Stimulated activated CD4-positive, alpha-beta T cell treated with anti-CD3 and anti-CD28 coated beads, Interleukin-1b, Interleukin-23, amount 100 ng/mL, for 24 hours (primary cell): ENCODE data around the gene MAP2K5.
"Not testable (repeated sequence)": the region's sequence is repeated elsewhere in the genome, so short reads cannot be mapped to it uniquely, and the experiment has no call there.

ENCODE experiments used
- DNase-seq, 4 experiments: peaks; one replicate each; pipeline ENCODE4 v3.0.0-alpha.2; 2020; ENCODE audit warnings: low read depth in 4 of 4, low spot score in 1 of 4

The MAP2K5 gene

DNA sequence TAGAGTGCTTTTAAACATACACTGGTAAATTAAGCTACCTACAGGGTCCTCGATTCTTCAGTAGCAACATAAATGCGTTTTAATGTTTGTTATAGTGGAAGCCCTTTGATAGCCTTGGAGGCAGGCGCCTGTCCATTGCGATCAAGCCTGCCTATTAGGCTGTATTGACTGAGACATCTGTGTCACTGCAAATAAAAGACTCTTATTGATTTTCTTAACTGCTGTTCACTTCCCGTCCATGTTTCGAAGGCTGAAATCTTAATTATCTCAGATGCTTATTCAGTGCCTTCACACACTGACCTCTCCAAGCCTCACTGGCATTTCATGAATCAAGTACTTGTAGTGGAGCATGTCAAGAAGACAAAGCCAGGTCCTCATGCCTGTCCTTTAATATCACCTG lies 51.1 kb downstream of the MAP2K5 start:
- DNase-seq = no peak

DNA sequence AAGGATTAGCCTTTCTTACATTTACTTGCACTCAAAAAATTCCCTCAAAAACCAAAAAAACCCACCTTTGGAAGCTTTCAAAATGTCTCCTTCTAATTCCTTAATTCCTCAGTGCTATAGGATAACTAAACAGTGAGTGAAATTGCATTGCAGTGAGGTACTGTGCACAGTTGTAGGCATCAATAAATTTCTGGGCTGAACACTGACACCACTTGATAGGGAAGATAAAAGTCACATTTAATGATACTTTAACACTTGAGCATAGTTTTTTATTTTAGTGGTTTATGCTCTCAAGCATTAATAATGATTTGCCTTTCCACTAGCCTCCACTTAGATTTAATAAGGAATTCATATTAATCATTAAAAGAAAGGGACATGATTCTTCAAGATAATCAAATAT lies 52.3 kb downstream of the MAP2K5 start:
- DNase-seq = no peak

DNA sequence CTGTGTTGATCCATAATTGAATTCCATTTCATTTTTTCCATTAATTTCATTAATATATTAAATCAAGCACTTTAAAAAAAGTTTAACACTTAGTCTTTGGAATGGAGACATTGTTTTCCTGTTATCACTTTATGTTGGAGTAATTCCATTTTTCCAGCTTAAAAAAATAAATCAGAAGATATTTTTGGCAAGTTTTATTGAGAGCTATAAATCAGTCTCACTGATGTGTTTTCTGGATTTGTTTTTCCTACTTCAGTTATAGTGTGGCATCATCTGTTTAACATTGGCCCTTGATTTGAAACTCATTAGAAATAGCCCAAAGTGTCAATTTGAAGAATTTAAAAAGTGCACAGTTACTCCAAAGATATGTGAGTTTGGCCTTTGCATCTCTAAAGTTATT lies 53.1 kb downstream of the MAP2K5 start:
- DNase-seq = no peak

DNA sequence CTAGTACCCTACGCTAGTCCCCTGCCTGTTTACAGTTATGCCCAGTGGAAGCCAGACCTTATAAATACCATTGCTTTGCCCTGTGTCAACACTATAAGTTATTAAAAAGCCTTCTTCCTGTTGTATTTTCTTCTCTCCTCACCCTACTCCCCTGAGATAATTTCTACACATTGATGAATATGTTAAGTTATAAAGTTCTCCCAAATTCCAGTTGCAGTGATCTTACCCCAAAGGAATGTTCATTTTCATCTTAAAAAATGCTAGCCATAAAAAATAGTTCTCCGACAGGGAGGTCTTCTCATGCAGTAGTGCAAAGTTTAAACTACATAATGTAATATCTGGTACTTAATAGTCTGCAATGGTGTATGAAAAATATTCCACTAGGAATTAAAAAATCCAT lies 58.6 kb downstream of the MAP2K5 start:
- DNase-seq = no peak

DNA sequence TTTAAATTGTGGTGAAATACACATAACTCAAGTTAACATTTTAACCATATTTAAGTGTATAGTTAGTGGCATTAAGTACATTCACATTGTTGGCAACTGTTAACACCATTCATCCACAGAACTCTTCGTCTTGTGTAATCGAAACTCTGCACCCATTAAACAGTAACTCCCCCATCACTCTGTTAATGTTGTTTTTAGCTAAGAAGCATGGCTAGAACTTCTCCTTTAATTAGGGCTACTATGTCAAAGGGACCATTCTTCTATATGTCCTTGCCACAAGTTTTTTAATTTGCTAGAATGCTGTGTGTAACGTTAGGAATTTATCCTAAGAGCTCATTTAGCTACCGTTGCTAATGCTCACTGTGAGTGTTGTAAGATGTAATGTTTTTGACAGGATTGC lies 60.6 kb downstream of the MAP2K5 start:
- no peak for DNase-seq

DNA sequence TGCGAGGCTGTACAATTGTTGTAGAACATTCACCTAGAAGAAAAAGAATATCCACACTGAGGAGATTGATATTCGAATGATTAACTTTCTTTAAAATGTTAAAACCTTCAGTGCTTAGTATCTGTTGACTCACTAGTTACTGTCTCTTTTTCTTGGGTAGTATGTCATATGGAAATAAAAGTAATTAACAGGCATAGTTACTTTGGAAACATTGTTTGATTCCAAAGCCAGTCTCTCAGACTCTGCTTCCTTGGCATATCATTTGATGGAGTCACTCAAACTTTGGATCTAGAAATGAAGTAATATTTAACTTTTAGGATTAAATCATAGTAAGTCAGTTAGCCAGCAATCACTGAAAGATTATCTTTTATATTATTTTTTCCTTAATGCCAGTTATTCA lies 63.4 kb downstream of the MAP2K5 start:
- DNase-seq = no peak

DNA sequence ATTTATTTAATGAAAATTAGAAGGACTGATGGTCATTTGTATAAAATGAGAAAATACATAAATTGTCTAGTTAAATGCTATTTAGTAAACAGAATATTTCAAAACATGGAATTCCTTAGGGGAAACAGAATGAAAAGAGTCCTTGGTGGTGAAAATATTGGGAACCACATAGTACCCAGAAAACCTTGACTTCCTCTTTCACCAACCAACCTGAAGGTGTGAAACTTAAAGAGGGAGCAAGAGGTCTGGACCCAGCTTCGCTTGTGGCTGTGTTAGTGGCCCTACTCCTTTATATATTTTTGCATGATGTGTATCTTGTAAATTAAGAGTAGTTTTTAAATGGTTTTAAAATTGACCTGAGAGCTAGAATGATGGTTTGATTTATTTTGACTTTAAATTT lies 64.2 kb downstream of the MAP2K5 start:
- DNase-seq = no peak

DNA sequence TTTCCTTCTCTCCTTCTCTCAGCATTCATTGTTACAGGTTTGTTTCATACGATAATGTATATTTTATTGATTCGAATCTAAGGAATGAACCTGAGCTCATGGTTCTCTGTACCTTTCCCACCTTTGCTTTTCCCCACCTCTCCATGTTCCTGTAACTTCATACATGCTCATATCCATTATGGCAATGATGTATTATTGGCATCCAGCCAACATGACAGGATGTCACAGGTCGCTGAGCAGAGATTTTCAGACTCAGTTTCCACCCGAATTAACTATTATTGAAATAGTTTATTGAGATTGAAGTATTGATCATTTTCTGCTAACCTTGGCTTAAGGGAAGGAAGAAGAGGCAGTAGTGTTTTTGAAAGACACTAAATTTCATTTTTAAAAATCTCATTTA lies 64.8 kb downstream of the MAP2K5 start:
- DNase-seq = no peak

DNA sequence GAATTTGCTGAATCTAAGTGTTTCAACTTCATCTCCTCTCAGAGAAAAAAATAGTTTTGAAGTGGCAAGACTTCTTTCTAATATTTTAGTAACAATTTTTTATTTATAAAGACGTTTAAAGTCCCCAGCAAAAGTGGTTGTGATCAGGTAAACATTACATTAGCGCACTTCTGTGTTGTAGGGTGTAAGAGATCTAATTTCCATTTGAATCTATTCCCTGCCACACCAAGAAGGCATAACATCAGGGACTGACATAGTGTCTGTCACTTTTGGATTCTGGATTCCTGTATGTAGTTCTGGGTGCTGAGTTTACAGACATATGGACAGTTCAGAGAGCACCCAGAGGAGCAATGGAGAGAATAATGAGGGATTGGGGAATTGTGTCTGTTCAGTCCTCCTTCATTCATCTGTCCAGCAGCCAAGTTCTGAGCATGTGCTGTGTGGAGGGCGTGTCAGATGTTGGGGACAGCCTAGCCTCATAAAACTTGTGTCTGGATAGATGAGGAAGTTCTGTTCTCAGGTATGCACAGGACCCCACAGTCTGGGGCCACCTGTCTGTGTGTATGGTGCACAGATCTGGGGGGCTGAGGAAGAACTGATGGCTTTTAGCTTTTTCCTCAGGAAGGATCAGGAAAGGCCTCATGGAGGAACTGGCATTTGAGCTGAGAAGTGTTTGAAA lies 65.6 kb downstream of the MAP2K5 start:
- no peak for DNase-seq

DNA sequence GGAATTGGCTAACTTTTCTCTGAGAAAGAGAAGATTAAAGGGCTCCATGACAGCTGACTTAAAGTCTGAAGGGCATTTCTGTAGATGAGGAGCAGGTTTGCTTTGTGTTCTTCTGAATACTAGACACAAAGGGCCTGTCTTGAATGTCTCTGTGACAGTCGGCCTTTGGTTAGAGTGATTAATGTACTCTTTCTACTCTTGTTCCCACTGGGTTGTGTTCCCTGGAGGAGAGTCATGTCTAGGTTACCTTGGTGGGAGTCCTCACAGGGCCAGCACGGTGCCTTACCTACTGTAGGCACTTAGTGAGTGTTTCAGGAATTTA lies 66.1 kb downstream of the MAP2K5 start:
- DNase-seq = no peak

DNA sequence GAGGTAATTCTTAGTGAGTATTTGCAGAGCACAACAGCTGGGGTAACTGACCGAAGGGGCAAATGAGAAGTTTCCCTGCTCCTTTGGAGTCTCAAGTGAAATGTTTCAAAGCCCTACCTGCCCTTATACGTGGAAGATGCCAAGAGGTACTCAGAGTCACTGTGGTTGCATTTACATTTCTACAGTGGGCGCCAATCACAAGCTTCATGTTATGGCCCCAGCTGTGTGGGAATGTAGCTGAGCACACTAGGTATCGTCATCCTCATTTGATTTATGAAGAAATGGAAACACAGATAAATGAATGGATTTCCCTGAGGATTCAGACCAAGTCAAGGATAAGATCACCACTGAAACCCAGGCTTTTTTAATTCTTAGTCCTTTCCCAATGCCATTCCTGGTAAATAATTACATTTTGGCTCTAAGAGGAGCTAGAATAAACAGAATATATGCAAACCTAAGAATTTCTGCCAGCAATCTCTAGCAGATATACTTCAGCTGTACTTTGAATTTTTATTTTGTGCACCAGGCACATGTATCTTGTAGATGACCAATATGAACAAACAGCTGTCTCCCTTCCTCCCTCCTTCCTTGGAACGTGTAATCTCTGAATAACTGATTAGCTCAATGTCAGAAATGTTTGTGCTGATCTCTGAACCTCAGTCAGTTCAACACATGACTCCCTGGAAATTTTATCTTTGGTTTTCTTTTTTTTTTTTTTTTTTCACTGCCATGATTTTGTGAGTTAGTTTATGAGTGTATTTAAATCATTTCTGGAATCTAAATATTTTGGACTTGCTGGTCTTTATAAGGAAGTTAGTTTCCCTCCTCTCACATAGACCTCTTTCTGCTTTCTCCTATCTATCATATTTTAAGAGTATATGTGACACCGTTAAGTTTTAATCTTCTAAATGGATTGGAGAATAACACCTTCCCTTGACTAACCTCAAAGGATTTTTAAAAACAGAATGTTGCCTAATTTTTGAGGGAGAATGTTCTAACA lies 69.2 kb downstream of the MAP2K5 start:
- no peak for DNase-seq

DNA sequence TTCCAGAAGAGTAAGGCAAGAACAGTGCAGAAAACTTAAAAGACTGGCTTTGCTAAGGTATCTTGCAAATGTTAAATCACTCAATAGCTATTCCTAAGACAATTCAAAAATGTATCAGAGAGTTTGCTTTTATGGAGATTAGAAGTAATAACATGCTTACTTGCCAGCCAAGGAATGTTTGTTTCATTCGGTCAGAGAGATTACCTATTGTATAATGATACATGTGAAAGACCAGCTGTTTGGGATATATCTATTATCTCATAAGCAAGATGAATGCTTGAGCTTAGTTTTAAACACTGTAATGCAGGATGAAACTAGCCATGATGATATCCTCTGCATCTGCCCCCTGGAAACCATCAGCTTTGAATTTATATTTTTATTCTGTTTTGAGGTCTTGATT lies 70.7 kb downstream of the MAP2K5 start:
- DNase-seq = no peak

DNA sequence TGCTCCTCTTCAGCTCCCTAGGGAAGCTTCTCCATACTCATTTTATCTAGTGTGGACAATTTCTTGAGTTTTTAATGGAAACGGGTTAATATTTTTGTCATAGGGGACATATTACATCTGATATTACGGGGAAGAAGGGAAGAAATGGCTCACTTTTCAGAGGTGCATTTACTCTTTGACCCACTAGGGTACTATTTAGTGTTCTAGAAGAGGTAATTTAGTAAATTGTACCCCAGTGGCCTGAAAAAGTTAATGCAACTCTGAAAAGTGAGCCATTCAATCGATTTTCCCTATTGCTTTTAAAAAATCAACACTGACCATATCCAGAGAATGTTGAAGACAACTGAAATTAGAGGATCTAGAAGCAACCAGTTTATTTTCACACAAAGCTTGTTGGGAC lies 71.2 kb downstream of the MAP2K5 start:
- DNase-seq = no peak

DNA sequence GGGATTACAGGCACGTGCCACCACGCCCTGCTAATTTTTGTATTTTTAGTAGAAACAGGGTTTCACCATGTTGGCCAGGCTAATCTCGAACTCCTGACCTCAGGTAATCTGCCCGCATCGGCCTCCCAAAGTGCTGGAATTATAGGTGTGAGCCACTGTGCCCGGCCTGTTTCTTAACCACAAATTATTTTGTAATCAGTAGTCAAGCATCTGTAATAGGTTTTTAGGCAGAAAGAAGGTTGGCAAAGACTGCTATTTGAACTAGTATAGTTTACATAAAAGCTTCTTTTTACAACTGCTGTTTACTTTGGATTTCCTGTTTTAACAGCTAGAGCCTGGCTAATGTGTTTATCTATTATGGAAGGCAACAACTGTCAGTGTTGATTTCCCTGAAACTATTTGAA lies 72.6 kb downstream of the MAP2K5 start:
- DNase-seq = not testable (repeated sequence)

DNA sequence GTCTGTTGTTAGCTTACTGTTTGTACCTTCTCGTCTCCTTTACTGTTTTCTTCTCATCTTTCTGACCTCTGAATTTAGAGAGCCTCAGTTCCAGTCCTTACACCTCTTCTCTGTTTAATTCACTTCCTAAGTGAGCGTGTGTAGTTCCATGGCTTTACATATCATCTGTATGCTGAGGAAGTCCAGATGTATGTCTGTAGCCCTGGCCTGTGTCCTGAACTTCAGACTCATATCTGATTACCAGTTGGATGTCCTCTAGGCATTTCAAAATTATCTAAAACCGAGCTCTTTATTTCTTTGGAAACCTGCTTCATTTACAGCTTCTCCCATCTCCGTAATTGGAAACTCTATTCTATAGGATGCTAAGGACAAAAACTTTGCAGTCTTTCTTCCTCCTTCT lies 75.8 kb downstream of the MAP2K5 start:
- no peak for DNase-seq

DNA sequence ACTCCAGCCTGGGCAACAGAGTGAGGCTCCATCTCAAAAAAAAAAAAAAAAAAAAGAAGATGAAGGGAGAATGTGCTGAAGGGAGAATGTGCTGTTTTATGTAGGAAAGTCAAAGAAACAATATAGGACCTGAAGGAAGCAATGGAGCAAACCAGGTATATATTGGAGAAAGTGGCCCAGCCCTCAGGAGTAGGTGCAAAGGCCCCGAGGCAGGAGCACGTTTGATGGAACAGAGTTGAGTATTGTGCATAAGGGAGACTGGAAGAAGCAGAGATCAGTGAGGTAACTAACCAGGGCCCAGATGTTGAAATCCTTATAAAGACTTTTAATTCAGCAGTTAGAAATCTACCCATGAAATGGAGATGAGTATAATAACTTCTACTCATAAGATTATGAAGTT lies 79.6 kb downstream of the MAP2K5 start:
- no peak for DNase-seq

DNA sequence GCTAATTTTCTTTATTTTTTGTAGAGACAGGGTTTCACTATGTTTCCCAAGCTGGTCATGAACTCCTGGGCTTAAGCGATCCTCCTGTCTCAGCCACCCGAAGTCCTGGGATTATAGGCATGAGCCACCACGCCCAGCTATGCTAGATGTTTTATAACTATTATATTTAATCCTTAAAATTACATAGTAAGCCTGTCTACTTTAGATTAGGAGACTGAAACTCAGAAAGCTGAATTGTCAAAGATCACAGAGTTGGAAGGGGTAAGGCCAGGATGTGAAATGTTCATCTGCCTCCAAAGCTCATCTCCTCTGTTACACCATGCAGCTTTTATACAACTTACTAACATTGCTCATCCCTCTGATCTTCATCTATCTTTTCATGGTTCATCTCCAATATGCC lies 89.8 kb downstream of the MAP2K5 start:
- DNase-seq = no peak

DNA sequence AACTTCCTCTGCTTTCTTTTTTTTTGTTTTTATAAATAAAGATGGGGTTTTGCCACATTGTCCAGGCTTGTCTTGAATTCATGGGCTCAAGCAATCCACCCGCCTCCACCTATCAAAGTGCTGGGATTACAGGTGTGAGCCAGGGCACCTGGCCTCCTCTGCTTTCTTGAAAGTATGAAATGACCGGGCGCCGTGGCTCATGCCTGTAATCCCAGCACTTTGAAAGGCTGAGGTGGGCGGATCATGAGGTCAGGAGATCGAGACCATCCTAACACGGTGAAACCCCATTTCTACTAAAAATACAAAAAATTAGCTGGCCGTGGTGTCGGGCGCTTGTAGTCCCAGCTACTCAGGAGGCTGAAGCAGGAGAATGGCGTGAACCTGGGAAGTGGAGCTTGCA lies 93.4 kb downstream of the MAP2K5 start:
- not testable (repeated sequence) for DNase-seq

DNA sequence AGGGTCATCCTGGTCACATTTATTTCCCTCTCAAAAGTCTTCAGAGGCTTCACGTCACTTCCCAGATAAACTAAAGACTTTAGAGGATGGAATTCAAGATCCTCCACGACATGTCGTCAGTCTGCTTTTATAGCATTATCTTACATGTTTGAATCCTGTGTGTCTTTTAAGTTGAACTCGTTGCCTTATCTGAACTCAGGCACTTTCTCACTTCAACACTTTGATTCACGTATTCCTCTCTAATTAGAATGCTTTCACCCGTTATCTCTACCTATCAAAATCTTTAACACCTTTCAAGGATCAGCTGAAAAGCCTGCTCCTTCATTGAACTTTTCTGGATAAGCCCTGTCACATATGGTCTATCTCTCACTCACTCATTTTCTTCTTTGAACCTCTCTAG lies 97.1 kb downstream of the MAP2K5 start:
- DNase-seq = no peak

DNA sequence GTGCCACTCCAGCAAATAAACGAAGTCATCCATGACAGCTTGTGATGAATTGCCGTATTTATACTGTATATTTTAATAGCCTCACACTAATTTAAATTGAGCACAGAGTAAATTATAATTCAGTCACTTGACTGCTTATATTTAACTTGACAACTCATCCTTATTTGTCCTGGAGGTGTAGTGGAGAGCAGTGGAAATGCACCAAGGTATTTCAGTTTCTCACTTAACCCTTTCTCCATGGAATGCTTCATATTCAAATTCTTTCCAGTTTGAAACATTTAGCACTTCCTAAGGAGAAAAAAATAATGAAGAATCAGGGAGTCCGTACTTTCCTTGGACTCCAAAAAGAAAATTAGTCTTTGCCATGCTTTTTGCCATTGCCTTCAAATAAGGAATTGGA lies 99.0 kb downstream of the MAP2K5 start:
- no peak for DNase-seq

DNA sequence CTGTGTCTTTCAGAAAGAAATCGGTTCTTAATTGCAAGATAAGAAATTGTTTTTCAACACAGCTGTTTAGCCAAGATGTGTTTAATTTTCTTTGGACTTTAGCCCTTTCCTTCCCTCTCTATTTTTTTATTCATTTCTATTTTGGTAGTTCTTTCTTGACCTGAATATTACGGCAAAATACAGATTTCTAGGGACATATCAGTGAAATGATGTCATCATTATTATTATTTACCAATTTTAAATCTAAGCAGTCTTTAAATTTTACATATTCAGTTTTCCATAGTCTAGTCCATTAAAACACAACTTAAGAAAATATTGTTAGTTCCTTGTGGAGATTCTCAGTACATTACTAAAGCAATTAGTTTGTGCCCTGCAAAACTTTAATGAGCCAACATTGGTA lies 104.3 kb downstream of the MAP2K5 start:
- no peak for DNase-seq

DNA sequence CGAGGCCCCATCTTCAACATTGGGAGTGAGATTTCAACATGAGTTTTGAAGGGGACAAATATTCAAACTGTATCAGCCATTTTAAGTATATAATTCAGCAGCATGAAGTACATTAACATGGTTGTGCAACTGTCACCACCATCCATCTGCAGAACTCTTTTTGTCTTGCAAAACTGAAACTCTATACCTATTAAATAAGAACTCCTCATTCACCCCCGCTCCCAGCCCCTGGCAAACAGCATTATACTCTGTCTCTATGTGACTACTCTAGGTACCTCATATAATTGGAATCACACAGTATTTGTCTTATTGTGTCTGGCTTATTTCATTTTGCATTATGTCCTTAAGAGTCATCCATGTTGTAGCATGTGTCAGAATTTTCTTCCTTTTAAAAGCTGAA lies 110.1 kb downstream of the MAP2K5 start:
- no peak for DNase-seq

DNA sequence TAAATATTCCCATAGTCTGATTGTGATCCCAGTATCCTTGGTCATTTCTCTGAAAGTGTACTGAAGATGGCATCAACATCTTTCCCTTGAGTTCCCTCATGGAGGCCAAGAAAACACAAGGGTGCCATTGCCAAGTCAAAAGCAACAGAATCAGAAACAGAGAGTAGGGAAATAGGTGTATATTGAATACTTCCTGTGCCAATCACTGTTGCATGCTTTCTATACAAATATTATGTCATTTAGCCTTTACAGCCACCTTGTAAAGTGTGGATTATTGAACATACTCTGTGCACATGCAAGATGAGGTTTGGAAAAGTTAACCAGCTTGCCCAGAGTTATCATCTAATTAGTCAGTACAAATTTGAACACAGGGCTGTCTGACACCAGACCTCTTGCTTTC lies 117.9 kb downstream of the MAP2K5 start:
- no peak for DNase-seq
